GM18873 (cell line): ENCODE measurements around the gene UBE2N.
A peak's percentile ranks its signal among the peaks of the same experiment; 100 is the strongest.

Source experiments
- ATAC-seq: cut with Tn5 transposase; IDR thresholded peaks from one replicate; pipeline ENCODE4 v1.9.1; 2021; ENCODE audit warnings: mild to moderate bottlenecking, moderate library complexity, moderate number of reproducible peaks; ENCODE audit not compliant: unreplicated experiment, low FRiP score

The UBE2N gene

DNA sequence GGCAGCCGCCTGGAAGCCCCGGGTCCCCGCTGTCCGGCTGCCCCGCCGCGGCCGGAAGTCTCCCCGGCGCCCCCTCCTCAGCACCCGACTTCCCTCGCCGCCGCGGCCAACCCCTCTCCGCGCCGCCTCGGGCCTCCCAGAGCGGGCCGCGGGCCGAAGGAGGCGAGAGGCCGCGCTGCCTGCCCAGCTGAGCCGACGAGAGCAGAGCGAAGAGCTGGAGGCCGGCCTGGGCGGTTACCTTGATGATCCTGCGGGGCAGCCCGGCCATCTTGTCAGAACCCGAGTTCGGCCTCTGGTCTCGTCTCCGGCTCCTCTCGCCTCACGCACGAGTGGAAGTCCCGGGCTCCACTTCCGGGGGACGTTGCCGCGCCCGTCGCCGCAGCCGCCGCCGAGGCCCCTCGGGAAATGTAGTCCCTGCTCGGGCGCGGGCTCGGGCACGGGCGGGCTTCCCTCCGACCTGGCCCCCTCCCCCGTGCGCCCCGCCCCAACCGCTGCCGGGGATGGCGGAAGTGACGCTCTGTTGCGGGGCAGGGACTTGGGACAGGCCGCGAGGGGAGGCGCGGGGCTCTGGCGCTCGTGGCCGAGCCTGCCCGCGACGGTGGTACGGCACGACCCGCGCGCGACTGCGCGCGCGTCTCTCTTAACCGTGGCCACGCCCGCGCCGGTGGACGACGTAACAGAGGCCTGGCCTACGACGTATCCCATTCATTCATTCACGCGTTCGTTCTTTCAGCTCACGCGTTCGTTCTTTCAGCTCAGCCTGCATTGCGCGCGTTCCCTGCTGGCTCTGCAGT, at the start of gene UBE2N:
Gene UBE2N (minus strand): TSS at position 331 of the 794 bp plus-strand sequence. CDS start 63 bp downstream, at position 268.
- peak; percentile 66 for ATAC-seq

DNA sequence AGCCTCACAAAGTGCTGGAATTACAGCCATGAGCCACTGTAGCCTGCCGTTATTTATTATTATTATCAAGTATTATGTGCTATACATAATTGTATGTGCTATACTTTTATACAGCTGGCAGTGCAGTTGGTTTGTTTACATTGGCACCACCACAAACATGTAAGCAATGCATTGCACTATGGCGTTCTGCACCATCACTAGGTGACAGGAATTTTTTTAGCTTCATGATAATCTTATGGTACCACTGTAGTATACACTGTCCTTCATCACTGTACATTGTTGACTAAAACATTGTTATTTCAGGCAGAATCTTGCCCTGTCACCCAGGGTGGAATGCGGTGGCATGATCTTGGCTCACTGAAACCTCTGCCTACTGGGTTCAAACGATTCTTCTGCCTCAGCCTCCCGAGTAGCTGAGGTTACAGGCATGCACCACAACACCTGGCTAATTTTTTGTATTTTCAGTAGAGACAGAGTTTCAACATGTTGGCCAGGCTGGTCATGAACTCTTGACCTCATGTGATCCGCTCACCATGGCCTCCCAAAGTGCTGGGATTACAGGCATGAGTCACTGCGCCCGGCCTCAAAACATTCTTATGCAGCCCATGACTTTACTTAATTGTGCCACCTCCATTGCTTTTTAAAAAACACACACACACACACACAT, 42.7 kb upstream of the UBE2N start:
- ATAC-seq: no peak

DNA sequence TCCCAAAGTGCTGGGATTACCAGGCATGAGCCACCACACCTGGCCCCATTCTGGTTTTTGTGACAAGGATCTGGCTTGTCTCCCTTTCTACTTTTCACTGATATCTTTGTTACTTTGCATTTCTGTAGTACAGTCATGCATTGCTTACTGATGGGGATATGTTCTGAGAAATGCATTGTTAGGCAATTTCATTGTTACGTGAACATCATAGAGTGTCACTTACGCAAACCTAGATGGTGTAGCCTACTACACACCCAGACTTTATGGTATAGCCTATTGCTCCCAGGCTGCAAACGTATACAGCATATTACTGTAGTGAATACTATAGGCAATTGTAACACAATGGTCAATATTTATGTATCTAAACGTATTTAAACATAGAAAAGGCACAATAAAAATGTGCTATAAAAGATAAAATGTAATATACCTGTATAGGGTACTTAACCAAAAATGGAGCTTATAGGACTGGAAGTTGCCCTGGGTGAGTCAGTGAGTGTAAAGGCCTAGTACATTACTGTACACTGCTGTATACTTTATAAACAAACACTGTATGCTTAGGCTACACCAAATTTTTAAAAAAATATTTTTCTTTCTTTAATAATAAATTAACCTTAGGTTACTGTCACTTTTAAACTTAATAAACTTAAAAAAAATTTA, 41.5 kb upstream of the UBE2N start:
- no peak for ATAC-seq

DNA sequence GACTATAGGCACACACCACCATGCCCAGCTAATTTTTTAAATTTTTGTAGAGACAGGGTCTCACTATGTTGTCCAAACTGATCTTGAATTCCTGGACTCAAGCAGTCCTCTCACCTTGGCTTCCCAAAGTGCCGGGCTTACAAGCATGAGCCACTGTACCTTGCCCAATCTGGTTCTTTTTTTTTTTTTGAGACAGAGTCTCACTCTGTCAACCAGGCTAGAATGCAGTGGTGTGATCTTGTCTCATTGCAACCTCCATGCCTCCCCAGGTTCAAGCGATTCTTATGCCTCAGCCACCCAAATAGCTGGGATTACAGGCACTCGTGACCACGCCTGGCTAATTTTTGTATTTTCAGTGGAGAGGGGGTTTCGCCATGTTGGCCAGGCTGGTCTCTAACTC, 41.0 kb upstream of the UBE2N start:
- no peak for ATAC-seq

DNA sequence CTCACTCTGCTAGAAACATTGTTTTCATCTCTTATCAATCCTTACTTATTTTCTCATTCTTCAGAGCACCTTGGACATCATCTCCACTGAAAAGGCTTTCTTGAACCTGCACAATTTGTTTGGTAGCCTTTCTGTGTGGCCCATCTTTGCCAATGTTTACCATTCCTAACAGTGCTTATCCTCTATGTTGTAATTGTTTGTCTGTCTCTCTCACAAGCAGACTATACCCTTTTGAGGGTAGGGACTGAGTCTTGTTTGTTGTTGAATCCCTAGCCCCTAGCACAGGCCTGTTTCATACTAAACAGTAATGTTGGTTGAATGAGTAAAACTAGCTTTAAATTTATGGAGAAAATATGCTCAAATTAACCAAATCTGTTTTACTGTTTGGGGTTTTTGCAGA, 34.8 kb upstream of the UBE2N start:
- no peak for ATAC-seq

DNA sequence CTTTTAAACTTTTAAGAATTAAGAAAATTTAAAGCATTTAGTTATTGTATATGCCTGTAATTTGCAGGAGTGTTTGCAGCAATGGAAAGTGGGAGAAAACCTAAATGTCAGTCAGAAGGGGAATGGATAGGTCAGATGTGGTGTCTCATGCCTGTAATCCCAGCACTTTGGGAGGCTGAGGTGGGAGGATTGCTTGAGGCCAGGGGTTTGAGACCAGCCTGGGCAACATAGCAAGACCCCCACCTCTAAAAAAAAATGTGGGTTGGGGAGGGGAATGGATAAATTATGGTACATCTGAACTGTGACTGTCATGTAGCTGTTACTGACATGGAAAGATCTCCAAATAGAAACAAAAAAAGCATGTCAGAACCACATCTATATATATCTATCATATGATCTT, 27.6 kb upstream of the UBE2N start:
- no peak for ATAC-seq

DNA sequence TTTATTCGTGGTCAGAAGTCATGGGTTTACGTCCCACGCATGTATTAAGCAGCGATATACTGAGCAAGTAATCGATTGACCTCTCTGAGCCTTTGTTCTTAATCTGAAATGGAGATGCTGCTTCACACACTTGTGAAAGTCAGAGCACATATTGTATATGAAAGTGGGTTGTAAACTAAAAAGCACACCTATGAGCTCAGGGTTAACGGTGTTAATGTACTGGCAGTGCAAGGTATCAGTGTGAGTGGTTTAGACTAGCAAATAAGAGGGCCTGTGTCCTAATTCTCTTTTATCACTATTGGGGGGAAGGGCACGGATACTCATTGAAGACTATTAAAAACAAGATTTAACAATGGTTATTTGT, 26.2 kb upstream of the UBE2N start:
- ATAC-seq: peak; percentile 28

DNA sequence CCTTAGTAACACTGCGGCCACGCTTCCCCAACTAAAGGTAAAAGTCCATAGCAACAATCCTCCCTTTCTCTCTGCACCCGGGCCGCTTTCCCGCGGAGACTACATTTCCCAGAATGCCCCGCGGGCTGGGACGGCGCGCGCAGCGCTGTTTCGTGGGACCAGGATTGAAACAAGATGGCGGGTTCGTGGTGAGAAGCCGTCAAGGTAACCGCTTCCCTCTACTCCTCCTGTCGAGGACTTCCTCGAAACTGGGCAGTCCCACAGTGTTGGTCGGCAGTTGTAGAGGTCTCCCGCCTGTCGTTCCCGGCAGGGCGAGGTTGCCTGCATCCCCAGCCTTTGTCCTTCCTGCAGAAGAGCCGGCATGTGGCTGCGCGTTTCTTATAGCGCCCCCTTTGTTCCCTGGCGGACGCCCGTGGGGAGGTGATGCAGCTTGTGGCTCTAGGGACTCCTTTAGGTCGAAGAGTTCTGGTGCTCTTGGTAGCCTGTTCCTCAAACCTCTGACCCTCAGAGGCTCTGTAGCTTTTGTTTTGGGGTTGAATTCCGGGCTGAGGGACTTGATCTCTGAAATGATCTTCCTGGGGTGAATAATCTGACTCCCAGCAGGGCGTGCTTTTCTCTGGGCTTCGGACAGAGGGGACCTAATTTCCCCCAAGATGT, 25.7 kb upstream of the UBE2N start, which contains the start of gene MRPL42:
Gene MRPL42 (plus strand): TSS at position 164 of the 657 bp plus-strand sequence. CDS start 1,772 bp downstream, outside the sequence.
- peak; percentile 79 for ATAC-seq

- ATAC-seq: no peak
These were observed 25.0 kb upstream of the UBE2N start for GRCh38 chr12:93466625-93467350.

- ATAC-seq: no peak
These were observed 24.1 kb upstream of the UBE2N start for GRCh38 chr12:93465841-93466240.

DNA sequence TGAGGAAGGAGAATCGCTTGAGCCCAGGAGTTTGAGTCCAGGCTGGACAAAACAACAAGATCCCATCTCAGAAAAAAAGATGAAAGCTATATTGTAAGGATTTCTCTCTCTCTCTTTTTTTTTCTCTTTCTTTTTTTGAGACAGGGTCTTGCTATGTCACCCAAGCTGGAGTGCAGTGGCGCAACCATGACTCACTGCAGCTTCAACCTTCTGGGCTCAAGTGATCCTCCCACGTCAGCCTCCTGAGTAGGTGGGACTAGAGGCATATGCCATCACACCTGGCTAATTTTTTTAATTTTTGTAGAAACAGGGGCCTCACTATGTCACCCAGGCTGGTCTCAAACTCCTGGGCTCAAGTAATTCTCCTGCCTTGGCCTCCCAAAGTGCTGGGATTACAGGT, 19.8 kb upstream of the UBE2N start:
- ATAC-seq: no peak

GRCh38 chr12:93460902-93461301, 19.2 kb upstream of the UBE2N start:
- no peak for ATAC-seq

DNA sequence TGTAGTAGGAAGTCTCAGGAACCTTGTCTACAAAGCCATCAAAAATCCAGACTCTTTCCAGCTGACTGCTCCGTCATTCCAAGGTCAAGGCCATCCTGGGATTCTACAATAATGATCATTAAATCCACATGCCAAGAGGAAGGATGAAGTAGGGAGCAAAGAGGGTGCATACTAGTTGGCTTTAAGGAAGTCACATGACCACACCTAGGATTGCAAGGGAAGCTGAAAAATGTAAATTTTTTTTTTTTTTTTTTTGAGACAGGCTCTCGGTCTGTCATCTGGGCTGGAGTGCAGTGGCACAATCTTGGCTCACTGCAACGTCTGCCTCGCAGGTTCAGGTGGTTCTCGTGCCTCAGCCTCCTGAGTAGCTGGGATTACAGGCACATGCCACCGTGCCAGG, 18.3 kb upstream of the UBE2N start:
- ATAC-seq: no peak

DNA sequence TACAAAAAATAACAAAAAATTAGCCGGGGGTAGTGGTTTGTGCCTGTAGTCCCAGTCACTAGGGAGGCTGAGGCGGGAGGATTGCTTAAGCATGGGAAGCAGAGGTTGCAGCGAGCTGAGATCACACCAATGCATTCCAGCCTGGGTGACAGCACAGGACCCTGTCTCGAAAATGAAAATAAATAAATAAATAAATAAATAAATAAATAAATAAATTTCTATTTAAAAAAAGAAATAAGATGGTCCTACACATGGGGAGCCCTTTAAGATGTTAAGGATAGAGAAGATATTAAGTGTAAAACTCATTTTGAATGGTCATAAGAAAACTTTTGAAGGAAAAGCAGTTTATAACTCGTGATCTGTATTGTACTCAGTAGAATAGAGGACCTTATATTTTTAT, 17.4 kb upstream of the UBE2N start:
- no peak for ATAC-seq

DNA sequence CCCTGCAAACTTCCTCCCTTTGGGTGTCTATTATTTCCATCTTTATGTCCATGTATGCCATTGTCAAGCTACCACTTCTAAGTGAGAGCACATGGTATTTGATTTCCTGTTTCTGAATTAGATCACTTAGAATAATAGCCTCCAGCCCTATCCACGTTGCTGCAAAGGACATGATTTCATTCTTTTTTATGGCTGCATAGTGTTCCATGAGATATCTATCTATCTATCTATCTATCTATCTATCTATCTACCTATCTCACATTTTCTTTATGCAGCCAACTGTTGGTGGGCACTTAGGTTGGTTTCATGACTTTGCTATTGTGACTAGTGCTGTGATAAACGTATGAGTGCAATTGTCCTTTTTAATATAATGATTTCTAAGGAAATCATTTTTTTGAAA, 14.3 kb upstream of the UBE2N start:
- ATAC-seq: no peak

DNA sequence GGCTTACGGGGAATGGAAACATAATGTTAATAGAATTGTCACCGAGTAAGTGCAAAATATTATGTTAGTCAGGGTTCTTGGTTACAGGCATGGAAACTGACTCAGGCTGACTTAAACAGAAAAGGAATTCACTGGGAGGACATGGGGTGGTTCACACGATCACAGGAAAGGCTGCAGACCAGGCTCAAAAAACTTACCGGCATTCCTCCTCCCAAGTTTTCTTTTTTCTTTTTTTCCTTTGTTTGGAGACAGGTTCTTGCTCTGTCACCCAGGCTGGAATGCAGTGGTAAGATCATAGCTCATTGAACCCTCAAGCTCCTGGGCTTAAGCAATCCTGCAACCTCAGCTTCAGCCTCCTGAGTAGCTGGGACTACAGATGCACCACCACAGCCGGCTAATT, 11.9 kb upstream of the UBE2N start:
- ATAC-seq: no peak

DNA sequence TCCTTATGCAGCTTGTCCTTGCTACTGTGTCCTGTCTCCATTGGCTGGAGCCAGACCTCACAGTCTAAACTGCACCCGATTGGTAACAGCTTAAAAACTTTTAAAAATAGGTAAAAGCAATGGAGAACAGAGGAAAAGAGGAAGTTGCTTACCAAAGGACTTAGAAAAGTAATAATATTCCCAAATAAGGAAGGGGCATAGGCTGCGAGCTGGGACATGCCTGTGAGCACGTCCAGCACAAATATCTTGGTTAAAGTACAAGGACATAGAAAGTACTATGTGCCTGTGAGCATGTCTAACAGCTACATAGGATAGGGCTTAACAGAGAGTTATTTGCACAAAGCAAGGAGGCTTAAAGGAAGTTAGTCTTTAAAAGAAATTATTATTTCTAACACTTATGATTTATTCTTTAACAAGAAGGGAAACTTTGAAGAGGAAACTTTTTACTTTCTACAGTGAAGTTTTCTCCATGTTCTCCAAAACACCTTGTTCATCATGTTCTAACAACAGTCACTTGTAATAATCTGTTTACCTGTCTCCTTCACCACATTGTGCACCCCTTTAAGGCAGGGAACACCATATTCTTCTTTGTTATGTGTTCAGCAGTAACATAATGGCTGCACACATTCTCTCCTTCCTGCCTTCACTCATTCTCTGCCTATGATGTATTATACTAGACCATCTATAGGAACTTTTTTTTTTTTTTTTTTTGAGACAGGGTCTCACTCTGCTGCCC, 9.8 kb upstream of the UBE2N start:
- ATAC-seq: no peak

DNA sequence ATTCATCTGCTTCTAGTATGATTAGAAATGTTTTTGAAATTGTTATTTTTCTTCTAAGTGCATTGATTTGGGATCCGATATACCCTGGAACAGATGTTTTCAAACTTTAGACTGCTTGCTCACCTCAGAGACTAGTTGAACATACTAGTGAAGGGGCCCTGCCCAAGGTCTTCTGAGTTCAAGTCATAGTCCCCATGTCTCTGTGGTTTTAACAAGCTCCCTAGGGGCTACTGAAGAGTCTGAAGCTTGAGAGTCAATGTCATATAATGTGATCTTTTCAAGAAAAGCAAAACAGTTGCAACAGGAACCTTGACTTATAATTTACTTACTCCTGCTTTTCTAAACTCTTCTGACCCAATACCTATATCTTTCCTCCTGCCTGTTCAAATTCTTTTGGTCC, 7.5 kb upstream of the UBE2N start:
- peak; percentile 81 for ATAC-seq

GRCh38 chr12:93448796-93449195, 7.0 kb upstream of the UBE2N start:
- ATAC-seq: no peak
